GM19467 (cell line): ENCODE measurements around the gene PKHD1.
"Not testable (repeated sequence)": the region's sequence is repeated elsewhere in the genome, so short reads cannot be mapped to it uniquely, and the experiment has no call there.

ENCODE experiments used
- ATAC-seq: cut with Tn5 transposase; IDR thresholded peaks from one replicate; pipeline ENCODE4 v1.9.1; 2021; ENCODE audit warnings: mild to moderate bottlenecking, moderate library complexity; ENCODE audit not compliant: unreplicated experiment

The PKHD1 gene

DNA sequence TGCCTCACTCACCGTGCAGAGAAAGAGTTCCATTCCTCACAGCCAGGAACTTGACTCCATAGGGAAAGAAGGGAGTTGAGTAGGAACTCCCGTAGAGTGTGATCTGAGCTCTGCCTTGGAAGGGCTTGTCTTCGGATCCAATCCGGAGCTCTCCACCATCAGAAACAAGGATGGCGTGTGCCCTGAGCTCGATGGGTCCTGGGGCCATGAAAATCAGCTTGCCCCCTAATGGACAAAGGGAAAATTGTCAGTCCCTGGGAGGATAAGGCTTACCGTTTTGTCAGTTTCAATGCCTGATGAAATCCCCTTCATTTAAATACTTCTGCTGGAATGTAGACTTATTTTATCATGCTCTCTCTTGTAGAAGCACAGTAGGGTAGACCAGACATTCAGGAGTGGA is 153.3 kb downstream of the PKHD1 start:
- no peak for ATAC-seq

GRCh38 chr6:51932956-51933355 is 154.5 kb downstream of the PKHD1 start:
- no peak for ATAC-seq

DNA sequence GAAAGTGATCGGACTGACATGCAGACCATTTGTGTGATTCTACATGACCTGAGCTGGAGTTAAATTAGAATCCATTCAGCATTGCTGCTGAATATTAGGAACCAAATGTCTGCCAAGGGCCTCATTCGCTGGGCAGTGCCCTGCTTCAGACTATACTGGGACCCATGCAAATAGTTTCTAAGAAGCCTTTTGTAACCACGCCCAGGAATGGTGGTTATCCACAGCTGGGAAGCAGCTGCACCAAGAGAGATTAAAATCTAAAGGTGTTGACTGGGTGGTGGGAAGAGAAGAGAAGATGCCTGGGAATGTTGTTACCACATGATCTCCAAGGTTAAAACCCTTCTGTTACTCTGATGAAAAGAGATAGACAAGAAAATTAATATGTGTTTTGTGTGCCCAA is 156.8 kb downstream of the PKHD1 start:
- no peak for ATAC-seq

GRCh38 chr6:51929934-51930574 is 157.4 kb downstream of the PKHD1 start:
- no peak for ATAC-seq

- peak; percentile 80 for ATAC-seq
Measured at GRCh38 chr6:51928320-51928719, 159.1 kb downstream of the PKHD1 start.

- no peak for ATAC-seq
Measured at GRCh38 chr6:51927450-51927849, 160.0 kb downstream of the PKHD1 start.

GRCh38 chr6:51926125-51926524 is 161.3 kb downstream of the PKHD1 start:
- ATAC-seq = no peak

DNA sequence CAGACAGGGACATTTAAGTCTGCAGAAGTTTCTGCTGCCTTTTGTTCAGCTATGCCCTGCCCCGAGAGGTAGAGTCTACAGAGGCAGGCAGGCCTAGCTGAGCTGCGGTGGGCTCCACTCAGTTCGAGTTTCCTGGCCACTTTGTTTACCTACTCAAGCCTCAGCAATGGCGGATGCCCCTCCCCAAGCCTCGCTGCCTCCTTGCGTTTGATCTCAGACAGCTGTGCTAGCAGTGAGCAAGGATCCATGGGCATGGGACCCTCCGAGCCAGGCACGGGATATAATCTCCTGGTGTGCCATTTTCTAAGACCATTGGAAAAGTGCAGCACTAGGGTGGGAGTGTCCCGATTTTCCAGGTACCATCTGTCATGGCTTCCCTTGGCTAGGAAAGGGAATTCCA is 164.9 kb downstream of the PKHD1 start:
- ATAC-seq = not testable (repeated sequence)

DNA sequence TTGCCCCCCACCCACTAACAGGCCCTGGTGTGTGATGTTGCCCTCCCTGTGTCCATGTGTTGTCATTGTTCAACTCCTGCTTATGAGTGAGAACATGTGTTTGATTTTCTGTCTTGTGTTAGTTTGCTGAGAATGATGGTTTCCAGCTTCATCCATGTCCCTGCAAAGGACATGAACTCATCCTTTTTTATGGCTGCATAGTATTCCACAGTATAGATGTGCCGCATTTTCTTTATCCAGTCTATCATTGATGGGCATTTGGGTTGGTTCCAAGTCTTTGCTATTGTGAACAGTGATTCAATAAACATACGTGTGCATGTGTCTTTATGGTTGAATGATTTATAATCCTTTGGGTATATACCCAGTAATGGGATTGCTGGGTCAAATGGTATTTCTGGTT is 169.1 kb downstream of the PKHD1 start:
- ATAC-seq = not testable (repeated sequence)

GRCh38 chr6:51915098-51915497 is 172.3 kb downstream of the PKHD1 start:
- no peak for ATAC-seq

DNA sequence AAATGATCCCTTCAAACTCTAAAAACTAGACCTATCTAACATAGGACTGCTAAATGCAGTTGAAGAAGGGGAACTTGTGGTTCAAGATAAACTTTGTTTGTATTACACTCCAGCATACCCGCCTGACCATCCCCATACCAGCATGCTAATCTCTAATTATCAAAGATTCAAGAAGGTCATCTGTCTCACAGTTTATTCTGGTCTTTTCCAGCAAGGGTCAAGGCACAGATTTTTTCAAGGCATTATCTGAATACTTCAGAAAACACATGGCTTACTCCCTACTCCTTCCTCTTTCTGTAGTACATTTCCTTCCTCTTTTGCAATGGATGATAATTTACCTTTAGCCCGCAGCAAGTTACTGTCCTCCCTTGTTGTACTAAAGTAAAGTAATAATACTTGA is 174.1 kb downstream of the PKHD1 start:
- ATAC-seq = no peak

DNA sequence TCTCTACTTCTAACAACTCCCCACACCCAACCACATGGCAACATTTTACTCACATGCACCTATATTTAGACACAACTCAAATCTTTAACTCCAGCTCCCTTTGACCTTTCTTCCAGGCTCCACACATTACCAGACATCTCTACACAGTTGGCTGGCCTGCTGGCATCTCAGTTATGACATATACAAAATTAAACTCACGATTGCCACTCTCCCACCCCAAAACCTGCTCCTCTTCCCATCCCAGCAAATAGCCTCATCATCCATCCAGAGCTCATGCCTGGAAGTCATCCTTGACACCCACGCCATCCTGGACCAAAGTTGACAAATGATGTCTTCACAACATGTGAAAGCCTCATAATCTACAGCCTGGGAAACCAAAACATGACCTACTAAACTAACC is 176.6 kb downstream of the PKHD1 start:
- ATAC-seq = no peak

DNA sequence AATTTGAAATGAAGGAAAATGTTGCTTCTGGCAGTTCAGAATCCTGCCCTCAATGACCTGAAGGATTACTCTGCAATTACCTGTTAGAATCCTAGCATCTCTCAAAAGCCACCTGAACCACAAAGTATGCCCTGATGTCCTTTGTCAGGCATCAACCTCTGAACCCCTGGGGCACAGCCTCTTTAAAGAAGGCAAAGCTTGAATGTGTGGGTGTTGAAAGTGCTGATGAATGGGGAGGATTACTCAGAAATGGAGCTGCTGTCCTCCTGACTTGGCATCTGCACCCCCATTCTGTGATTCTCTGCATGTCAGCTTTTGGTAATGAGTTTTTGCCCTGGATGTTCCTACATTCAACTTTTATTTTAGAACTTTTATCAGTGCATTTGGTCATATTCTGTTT is 179.2 kb downstream of the PKHD1 start:
- ATAC-seq = no peak

GRCh38 chr6:51901766-51902764 is 185.3 kb downstream of the PKHD1 start:
- ATAC-seq = no peak

- ATAC-seq = no peak
Measured at GRCh38 chr6:51893366-51893765, 194.0 kb downstream of the PKHD1 start.

- ATAC-seq = no peak
Measured at GRCh38 chr6:51892750-51893149, 194.7 kb downstream of the PKHD1 start.

DNA sequence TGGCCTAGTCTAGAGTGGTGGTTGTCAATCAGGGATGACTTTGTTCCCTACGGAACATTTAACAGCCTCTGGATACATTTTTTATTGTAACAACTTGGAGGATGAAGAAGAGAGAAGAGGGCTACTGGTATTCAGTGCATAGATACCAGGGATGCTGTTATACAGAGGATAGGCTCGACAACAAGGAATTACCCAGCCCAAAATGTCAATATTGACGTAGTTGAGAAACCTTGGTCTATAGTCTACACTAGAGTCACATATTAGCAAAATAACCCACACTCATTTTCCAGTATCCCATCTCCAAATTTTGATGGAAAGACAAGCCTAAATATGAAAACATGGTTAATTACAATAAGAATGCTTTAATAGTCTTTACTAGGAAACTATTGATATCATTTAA is 195.1 kb downstream of the PKHD1 start:
- no peak for ATAC-seq

- no peak for ATAC-seq
Measured at GRCh38 chr6:51891784-51892183, 195.6 kb downstream of the PKHD1 start.

GRCh38 chr6:51887859-51888258 is 199.6 kb downstream of the PKHD1 start:
- no peak for ATAC-seq

DNA sequence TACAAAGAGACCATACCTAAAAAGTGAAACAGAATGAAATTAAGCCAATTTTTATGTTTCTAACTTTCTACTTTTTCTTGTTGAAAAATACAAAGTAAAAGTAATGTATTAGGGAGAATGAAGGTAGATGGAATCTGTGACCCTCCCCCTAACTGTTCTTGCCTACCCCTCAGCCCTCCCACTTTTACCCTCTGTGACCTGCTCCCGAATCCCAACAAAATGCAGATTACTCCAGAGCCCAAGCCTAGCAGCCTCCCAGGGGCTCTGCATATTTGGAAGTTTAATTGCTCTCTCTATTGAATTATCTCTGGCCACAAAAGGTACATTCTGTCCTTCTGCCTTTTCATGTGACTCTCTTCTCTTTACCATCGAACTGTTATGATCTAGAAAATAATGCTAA is 201.5 kb downstream of the PKHD1 start:
- ATAC-seq = no peak

DNA sequence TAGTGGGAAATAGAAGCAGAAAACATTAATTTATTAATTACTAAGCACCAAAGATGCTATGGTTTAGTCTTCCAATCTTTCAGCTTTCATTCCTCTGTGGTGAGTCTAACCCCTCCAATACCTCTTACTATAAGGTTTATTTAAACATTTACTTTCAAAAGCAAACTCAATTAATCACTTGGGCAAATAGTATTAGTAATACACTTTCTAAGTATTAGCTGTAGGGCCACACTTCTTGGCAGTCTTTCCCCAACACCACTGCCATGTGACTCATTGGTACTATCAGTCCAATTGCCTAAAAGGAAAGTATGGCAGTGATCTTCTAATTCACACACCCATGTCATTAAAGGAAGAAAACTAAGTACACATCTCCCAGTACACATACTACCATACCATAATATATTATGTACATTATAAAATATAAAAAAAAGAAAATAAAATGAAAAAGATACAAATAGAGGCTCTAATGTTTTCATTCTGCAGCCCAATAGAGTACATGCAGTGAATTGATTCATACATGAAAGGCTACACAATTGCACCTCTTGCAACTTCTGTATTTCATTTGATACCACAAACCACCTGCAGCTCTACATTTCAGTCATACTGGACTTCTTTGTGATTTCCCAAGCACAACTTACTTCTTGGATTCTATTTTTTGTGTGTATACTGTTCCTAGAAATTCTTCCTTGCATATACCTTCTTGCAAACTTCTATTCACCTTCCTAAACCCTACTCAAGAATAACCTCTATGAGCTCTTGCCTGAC is 218.6 kb downstream of the PKHD1 start:
- no peak for ATAC-seq
